ENCODE data around the gene DPP4.

DNA sequence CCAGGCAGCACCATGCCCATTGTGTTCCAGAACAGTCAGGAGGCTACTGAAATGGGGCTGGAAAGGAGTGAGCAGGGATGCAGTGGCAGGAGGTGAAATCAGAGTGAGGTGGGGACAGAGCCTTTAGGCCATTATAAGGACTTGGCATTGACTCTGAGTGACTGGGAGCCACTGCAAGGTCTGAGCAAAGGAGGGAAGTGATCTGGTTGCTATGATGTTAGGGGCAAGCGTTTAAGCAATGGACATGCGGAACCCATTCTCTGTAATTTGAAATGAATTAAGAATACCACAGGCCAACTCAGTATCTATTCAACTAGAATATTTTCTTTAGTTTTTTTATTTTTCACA is 98.2 kb downstream of the DPP4 start:
- TF ChIP-seq ZNF776 (tag by site-specific recombination; IDR thresholded peaks at IDR 0.05; ENCODE audit: borderline replicate concordance) (no peak), CTCF (tag by site-specific recombination; IDR thresholded peaks at IDR 0.05) (no peak), ZNF274 (IDR thresholded peaks at IDR 0.05; ENCODE audit: low read length) (no peak), ZNF274 (tag by site-specific recombination; IDR thresholded peaks at IDR 0.05; ENCODE audit: borderline replicate concordance) (no peak), ZBTB20 (tag by site-specific recombination; IDR thresholded peaks at IDR 0.05) (no peak), ZNF768 (tag by site-specific recombination; IDR thresholded peaks at IDR 0.05) (no peak), ZNF23 (tag by site-specific recombination; IDR thresholded peaks at IDR 0.05; ENCODE audit: borderline replicate concordance) (no peak), ZSCAN30 (tag by site-specific recombination; IDR thresholded peaks at IDR 0.05) (no peak), REST (tag by site-specific recombination; IDR thresholded peaks at IDR 0.05) (no peak)

Data from HEK293 (cell line).